HG03064 (cell line): ENCODE results near the gene RBM28.

Experiments
- ATAC-seq: cut with Tn5 transposase; IDR thresholded peaks from one replicate; pipeline ENCODE4 v1.9.1; 2021; ENCODE audit warnings: low read depth; ENCODE audit not compliant: unreplicated experiment

Gene RBM28

DNA sequence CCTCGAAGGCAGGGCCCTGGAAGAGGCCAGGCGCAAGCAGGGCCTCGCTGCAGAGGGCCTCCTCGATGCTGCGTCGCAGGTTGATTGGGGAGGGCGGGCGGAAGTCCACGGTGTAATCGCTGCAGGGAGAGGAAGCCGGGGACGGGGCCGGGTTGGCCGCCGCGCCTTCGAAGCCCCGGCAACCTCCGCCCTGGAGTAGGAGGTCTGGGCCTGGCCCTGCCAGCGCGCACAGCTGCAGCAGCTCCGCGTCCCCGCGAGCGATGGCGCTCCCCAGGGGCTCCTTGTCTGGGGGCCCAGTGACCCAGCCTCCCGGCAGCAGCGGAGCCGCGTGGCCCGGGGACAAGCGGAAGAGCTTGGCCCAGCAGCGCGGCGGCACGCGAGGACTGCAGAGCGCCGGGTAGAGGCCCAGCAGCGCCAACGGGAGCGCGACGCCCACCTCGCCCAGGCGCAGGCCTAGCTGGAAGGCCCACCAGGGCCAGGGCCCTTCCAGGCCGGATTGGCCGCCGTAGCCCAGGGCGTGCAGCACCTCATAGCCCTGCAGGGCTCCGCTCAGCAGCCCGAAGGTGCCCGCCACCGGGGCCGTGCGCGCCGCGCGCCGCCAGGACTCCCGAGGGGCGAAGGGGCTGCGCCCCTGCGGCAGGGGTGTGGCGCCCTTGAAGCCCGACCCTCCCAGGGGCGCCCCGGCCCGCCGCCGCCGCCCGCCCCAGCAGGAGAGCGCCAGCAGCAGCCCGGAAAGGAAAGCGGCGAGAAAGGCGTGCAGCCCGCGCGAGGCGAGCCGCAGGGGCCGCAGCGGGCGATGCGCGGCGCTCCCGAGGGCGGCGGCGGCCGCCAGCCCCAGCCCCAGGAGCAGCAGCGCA is 7.8 kb upstream of the RBM28 start:
- no peak for ATAC-seq

DNA sequence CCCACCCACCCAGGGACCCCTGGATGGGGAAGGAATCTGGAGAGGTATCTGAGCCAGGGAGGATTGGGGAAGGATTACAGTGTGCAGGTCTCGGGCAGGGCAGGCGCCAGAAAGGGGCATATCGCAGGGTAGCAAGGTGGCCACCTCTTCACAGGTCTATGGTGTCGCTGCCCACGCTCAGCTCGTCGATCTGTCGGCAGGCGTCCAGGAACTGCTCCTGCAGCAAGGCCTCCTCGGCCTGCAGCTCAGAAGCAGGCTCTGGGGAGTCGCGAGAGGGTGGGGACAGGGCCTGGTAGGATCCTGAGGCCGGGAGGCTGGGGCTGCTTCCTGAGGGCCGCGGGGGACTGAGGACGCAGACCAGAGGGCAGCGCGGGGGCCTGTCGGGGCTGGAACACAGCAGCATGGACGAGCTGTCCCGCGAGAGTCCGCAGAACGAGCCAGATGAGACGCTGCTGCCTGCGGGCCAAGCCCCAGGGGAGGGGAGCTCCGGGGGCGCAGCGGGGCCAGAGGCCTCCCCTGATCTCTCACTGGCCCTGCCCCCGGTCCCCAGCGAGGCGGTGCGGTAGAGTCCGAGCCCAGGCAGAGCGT is 7.1 kb upstream of the RBM28 start:
- no peak for ATAC-seq

- ATAC-seq = no peak
These were observed 5.7 kb upstream of the RBM28 start for GRCh38 chr7:128349466-128349825.

GRCh38 chr7:128347647-128348097 is 4.0 kb upstream of the RBM28 start:
- no peak for ATAC-seq

DNA sequence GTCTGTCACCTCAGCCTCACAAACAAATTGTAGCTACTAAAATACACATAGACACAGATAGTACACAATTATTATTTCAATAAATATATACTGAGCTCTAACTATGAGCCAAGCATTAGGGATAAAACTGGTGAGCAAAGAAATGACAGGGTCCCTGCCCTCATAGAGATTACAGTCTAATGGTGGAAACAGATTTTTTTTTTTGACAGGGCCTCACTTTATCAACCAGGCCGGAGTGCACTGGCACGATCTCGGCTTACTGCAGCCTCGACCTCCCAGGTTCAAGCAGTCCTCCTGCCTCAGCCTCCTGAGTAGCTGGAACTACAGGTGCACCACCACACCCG is 695 bp upstream of the RBM28 start:
- no peak for ATAC-seq

DNA sequence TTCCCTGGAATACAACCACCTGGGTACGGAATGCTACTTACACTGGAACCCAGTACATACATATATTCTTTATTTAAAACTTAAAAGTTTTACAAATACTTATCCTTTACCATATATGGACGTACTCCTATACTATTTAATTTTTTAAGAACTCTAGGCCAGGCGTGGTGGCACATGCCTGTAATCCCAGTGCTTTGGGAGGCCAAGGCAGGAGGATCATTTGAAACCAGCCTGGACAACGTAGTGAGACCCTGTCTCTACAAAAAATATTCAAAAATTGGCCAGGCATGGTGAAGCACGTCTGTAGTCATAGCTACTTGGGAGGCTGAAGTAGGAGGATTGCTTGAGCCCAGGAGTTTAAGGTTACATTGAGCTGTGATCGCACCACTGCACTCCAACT is 2.0 kb downstream of the RBM28 start:
- no peak for ATAC-seq

DNA sequence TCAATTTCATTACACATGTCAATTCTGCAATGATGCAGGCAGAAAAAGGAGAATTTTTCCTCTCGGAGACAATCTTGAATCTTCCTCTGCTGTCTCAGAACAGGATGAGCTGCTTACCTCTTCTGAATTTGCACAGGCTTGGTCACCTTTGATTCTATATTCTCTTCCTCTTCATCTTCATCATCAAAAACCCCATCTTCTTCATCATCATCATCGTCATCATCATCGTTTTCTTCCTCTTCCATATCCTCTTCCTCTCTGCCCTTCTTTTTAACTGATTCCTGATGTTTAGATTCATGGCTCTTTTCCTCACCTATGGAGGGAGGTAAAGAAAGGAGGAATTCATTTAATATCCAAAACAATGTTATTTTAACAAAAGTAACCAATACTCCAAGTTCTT is 8.0 kb downstream of the RBM28 start:
- ATAC-seq = no peak

DNA sequence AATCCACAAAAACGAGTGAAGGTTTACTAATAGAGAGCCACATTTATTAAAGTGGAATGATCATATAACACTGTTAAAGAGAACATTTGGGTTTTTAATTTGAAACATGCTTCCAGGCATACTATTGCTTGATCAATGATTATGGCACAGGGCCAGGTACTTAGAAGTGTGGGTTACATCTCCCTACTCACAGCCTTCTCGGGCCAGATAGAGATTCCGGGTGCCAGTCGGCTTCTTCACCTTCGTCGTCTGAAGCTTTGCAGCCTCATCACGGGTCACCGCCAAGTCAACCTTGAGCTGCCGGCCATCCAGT is 19.4 kb downstream of the RBM28 start:
- ATAC-seq = no peak

GRCh38 chr7:128323459-128324367 is 20.0 kb downstream of the RBM28 start:
- ATAC-seq = no peak

DNA sequence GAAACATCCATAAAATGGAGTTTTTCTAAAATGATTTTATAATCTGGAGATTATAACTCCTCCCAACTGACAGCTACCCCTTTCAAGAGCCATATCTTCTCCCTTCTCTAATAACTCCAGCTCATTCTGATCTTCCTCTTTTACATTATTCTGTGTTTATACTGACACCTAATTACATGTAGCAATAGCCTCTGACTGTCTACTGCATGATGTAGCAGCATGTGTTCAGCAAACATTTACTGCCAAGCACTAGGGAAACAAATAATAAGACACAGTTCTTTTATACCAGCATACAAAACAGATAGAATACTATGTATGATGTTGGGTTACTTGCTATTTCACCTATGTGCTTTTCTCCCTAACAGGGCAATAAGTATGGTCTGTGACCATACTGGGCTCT is 20.7 kb downstream of the RBM28 start:
- no peak for ATAC-seq

GRCh38 chr7:128322040-128322643 is 21.6 kb downstream of the RBM28 start:
- no peak for ATAC-seq

DNA sequence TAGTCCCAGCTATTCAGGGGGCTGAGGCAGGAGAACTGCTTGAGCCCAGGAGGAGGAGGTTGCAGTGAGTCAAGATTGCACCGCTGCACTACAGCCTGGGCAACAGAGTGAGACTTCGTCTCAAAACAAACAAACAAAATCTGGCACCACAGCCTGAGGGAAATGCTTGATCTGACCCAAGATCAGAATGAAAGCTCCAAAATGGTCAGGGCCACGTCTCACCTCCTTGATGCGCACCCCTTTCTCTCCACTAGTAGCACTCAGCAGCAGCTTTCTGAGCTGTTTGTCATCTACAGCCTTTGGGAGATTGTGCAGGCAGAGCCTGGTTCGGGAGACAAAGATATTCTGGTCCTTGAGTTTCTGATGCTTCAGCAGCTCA is 22.7 kb downstream of the RBM28 start:
- no peak for ATAC-seq

DNA sequence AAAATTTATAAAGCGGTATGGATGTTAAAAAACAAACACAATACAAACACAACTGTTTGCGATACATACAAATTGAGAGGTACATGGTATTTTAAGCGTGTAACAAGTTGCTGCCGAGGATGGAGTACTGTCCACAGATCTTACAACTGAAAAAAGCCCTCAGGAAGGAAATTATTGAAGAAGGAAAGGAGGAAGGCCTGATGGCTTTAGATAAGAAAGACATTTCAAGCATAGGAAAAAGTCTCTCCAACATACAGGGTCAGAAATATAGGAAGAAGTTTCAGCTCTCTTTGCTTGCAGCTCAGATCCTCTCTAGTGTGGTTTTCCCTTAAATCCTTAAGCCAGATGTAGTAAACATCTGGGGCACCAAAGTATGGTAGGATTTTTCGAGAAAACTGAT is 25.0 kb downstream of the RBM28 start:
- no peak for ATAC-seq

DNA sequence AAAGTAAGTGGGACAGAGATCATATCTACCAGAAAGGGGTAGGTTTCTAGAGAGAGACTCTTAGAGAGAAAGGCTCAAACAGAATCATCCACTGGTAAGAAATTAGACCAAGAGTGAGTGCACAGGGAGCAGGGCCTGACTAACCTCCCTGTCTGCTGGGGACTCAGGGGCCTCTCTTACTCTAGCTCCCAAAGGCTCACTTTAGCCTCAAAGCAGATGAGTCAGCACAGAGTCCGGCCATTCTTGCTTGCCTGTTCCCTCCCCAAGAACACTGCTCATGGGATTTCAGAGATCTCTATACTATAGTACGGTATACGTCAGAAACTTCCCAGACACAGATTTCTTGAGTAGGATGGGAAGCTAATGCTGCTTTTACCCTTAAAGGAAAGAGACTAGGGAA is 32.7 kb downstream of the RBM28 start:
- no peak for ATAC-seq

- ATAC-seq = no peak
These were observed 33.2 kb downstream of the RBM28 start for GRCh38 chr7:128310499-128310898.

GRCh38 chr7:128309976-128310375 is 33.7 kb downstream of the RBM28 start:
- ATAC-seq = no peak

DNA sequence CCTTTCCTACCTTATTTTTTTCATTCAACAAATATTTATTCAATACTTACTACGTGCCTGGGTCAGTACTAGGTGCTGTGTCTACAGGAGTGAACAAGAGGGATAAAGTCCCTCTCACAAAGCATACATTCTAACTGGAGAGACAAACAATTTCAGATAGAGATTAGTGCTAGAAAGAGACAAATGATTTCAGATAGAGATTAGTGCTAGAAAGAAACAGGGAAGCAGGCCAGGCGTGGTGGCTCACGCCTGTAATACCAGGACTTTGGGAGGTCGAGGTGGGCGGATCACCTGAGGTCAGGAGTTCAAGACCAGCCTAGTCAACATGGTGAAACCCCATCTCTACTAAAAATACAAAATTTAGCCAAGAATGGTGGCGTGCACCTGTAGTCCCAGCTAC is 34.6 kb downstream of the RBM28 start:
- no peak for ATAC-seq

DNA sequence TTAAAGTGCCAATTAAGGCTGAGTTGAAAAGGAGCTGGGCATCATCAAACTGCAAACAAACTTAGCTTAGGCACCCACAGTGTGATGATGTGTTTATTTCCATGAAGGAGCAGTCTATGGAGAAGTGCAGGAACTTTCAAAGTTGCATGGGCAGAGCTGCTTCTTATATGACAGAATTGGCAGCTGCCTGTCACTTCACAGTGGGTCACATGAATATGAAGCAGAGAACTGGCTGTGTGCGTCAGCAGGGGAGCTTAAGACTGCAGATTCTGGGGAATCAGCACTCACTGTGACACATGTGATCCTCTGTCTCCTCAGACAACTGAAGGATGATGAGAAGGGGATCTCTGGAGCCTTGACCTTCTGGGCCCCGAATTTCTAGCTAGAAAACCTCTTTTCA is 36.6 kb downstream of the RBM28 start:
- no peak for ATAC-seq

DNA sequence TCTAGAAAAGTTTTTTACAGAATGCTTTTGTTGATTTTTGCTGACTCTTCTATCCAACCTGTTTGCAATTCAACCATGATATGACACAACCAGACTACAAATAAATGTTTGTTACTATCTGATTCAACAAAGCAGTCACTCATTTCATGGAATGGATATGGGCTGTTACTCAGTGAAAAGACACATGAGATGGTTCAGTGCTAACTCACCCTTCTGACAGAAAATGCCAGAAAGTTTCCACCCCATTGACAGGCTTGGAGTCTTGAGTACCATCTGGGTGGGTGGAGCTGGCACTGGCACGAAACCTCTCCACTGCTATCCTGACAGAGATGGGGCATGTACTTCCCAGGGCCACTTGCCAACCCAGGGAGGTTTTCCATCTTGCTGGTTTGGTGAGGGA is 39.5 kb downstream of the RBM28 start:
- no peak for ATAC-seq

- ATAC-seq = no peak
These were observed 40.1 kb downstream of the RBM28 start for GRCh38 chr7:128303643-128304042.

GRCh38 chr7:128303133-128303532 is 40.6 kb downstream of the RBM28 start:
- ATAC-seq = no peak
